Measurements from ENCODE around the gene PRDX5.

Gene PRDX5

GRCh38 chr11:64339286-64339685 lies 21.4 kb downstream of the PRDX5 start:
- Histone ChIP-seq H3K27ac (peak overlapping the region in 12 of 21 experiments; percentile 36 to 89 (median 74)), H3K4me3 (peak overlapping the region in 5 of 7 experiments; percentile 19 to 33 (median 30))

GRCh38 chr11:64339754-64340408 lies 22.0 kb downstream of the PRDX5 start, which contains the start of gene CCDC88B:
Gene CCDC88B, plus strand, starts transcription at chr11:64340204. Its CDS starts 63 bp downstream, at chr11:64340267.
- H3K4me3 ChIP-seq, result peak within 1 kb of the TSS; percentile 19 to 33 (median 30)
- peak within 1 kb of the TSS in 18 of 21 experiments; percentile 24 to 89 (median 70) for H3K27ac ChIP-seq

GRCh38 chr11:64340671-64341335 lies 22.9 kb downstream of the PRDX5 start:
- peak overlapping the region in 16 of 21 experiments; percentile 24 to 89 (median 72) for H3K27ac ChIP-seq

GRCh38 chr11:64341429-64341828 lies 23.5 kb downstream of the PRDX5 start:
- peak overlapping the region in 4 of 21 experiments; percentile 38 to 77 (median 70) for H3K27ac ChIP-seq
- no peak overlapping the region for H3K4me3 ChIP-seq

More at GRCh38 chr11:64340671-64341335, 22.9 kb downstream of the PRDX5 start:
- peak overlapping the region; percentile 19 to 33 (median 30) for H3K4me3 ChIP-seq

- H3K27ac ChIP-seq, result peak overlapping the region; percentile 7 to 78 (median 55)
- peak overlapping the region in 5 of 7 experiments; percentile 5 to 32 (median 15) for H3K4me3 ChIP-seq
Observed at GRCh38 chr11:64341851-64342791, 24.2 kb downstream of the PRDX5 start.

GRCh38 chr11:64342869-64343745 lies 25.2 kb downstream of the PRDX5 start:
- Histone ChIP-seq H3K27ac (peak overlapping the region in 3 of 21 experiments; percentile 9 to 57 (median 48)), H3K4me3 (peak overlapping the region in 1 of 7 experiments; percentile 15)

- Histone ChIP-seq H3K4me3 (no peak overlapping the region), H3K27ac (no peak overlapping the region)
Observed at GRCh38 chr11:64343767-64344559, 26.0 kb downstream of the PRDX5 start.

- Histone ChIP-seq H3K4me3 (no peak overlapping the region), H3K27ac (no peak overlapping the region)
Observed at GRCh38 chr11:64344787-64345186, 26.9 kb downstream of the PRDX5 start.

- no peak overlapping the region for H3K4me3 ChIP-seq
- peak overlapping the region in 2 of 21 experiments; percentile 1 to 16 for H3K27ac ChIP-seq
Observed at GRCh38 chr11:64347193-64347867, 29.4 kb downstream of the PRDX5 start.

GRCh38 chr11:64348383-64349024 lies 30.6 kb downstream of the PRDX5 start:
- H3K27ac ChIP-seq, result peak overlapping the region in 5 of 21 experiments; percentile 16 to 51 (median 31)
- no peak overlapping the region for H3K4me3 ChIP-seq

- no peak overlapping the region for H3K27ac ChIP-seq
- H3K4me3 ChIP-seq, result no peak overlapping the region
Observed at GRCh38 chr11:64349025-64349387, 31.1 kb downstream of the PRDX5 start.

GRCh38 chr11:64349404-64349803 lies 31.5 kb downstream of the PRDX5 start:
- no peak overlapping the region for H3K27ac ChIP-seq

GRCh38 chr11:64351136-64351631 lies 33.3 kb downstream of the PRDX5 start:
- no peak overlapping the region for H3K4me3 ChIP-seq
- H3K27ac ChIP-seq, result no peak overlapping the region

More at GRCh38 chr11:64349404-64349803, 31.5 kb downstream of the PRDX5 start:
- no peak overlapping the region for H3K4me3 ChIP-seq

GRCh38 chr11:64352099-64352994 lies 34.4 kb downstream of the PRDX5 start:
- no peak overlapping the region for H3K4me3 ChIP-seq

GRCh38 chr11:64352995-64353714 lies 35.2 kb downstream of the PRDX5 start:
- no peak overlapping the region for H3K27ac ChIP-seq
- no peak overlapping the region for H3K4me3 ChIP-seq

More at GRCh38 chr11:64352099-64352994, 34.4 kb downstream of the PRDX5 start:
- H3K27ac ChIP-seq, result no peak overlapping the region
